ENCODE results near the gene SLC6A8. TPM values are rescaled to one million over a fixed set of nuclear protein-coding genes. Genes with fewer than 3 reads are reported as not detected.

SLC6A8 gene
- total RNA-seq, 1 donor from 2014 or later, result 57.9 TPM

DNA sequence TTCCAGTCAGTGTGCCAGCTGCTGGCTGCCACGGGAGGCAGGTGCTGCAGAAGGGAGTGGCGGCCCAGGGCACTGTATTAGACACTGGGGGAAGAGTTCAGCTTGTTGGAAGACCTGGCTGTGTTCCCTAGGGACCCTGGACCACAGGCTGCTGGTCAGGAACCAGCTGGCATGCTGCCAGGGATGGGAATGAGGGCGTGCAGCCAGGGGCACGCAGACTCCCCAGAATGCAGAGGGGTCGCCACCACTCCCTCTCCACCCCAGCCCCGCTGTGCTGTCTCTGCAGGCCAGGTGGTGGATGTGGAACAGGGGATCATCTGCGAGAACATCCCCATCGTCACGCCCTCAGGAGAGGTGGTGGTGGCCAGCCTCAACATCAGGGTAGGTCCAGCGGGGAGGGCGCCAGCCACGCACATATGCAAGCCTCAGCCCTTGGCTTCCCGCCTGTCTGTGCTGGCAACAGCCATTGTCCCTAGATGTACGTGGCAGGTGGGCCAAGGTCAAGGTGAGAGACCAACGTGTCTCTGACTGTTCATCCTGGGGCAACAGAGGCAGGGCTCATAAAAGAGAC is 49.2 kb downstream of the SLC6A8 start:
- Mint-ChIP-seq H3K27me3 (ENCODE audit: low read depth, unreplicated experiment) (no peaks in the 10 kb centered on the region), H3K4me1 (ENCODE audit: low read depth, unreplicated experiment) (no peaks in the 10 kb centered on the region), H3K36me3 (ENCODE audit: low read depth, unreplicated experiment) (peaks cover 6% of the 10 kb centered on the region), H3K9me3 (ENCODE audit: unreplicated experiment) (no peaks in the 10 kb centered on the region), H3K4me3 (ENCODE audit: unreplicated experiment) (no peak overlapping the region), H3K27ac (ENCODE audit: unreplicated experiment) (no peak overlapping the region)
- Histone ChIP-seq H3K36me3 (ENCODE audit: insufficient read depth, low read length) (no peaks in the 10 kb centered on the region), H3K79me2 (ENCODE audit: insufficient read depth, low read length) (no peaks in the 10 kb centered on the region), H3K27me3 (ENCODE audit: insufficient read depth, low read length) (no peaks in the 10 kb centered on the region), H3K4me1 (ENCODE audit: insufficient read depth, low read length) (peaks cover 3% of the 10 kb centered on the region), H3K27ac (ENCODE audit: low read depth, low read length) (no peak overlapping the region), H2AFZ (ENCODE audit: low read depth, low read length) (no peak overlapping the region), H4K20me1 (ENCODE audit: insufficient read depth, low read length) (peaks cover 4% of the 10 kb centered on the region), H3K9ac (ENCODE audit: low read length) (no peak overlapping the region), H3K4me3 (ENCODE audit: insufficient read depth, low read depth, low read length) (no peak overlapping the region), H3K9me3 (ENCODE audit: insufficient read depth, low read depth, low read length) (no peaks in the 10 kb centered on the region), H3K4me2 (ENCODE audit: low read length) (no peak overlapping the region)
- DNase-seq (ENCODE audit: low read depth) (no peak), FAIRE-seq (peak; percentile 87)
- TF ChIP-seq CTCF (IDR thresholded peaks at IDR 0.05; ENCODE audit: insufficient read depth, low read depth, low read length) (no peak), EZH2 (IDR thresholded peaks at IDR 0.05; ENCODE audit: insufficient read depth, low read length) (no peak)

- no peak for TF ChIP-seq EZH2 (IDR thresholded peaks at IDR 0.05; ENCODE audit: insufficient read depth, low read length)
- no peak for TF ChIP-seq CTCF (IDR thresholded peaks at IDR 0.05; ENCODE audit: insufficient read depth, low read depth, low read length)
Measured at GRCh38 chrX:153738056-153738605, 50.4 kb downstream of the SLC6A8 start.

More at GRCh38 chrX:153738056-153738605, 50.4 kb downstream of the SLC6A8 start:
- peaks cover 1% of the 10 kb centered on the region for H3K36me3 Mint-ChIP-seq (ENCODE audit: low read depth, unreplicated experiment)
- Histone ChIP-seq H3K27me3 (ENCODE audit: insufficient read depth, low read length) (no peaks in the 10 kb centered on the region), H3K79me2 (ENCODE audit: insufficient read depth, low read length) (no peaks in the 10 kb centered on the region), H2AFZ (ENCODE audit: low read depth, low read length) (no peak overlapping the region), H3K4me3 (ENCODE audit: insufficient read depth, low read depth, low read length) (no peak overlapping the region), H3K27ac (ENCODE audit: low read depth, low read length) (no peak overlapping the region), H3K9ac (ENCODE audit: low read length) (no peak overlapping the region), H4K20me1 (ENCODE audit: insufficient read depth, low read length) (peaks cover 4% of the 10 kb centered on the region), H3K4me1 (ENCODE audit: insufficient read depth, low read length) (no peaks in the 10 kb centered on the region), H3K4me2 (ENCODE audit: low read length) (no peak overlapping the region), H3K36me3 (ENCODE audit: insufficient read depth, low read length) (no peaks in the 10 kb centered on the region), H3K9me3 (ENCODE audit: insufficient read depth, low read depth, low read length) (no peaks in the 10 kb centered on the region)
- no peak overlapping the region for H3K27ac Mint-ChIP-seq (ENCODE audit: unreplicated experiment)
- DNase-seq (ENCODE audit: low read depth) (no peak), FAIRE-seq (no peak)
- H3K4me3 Mint-ChIP-seq (ENCODE audit: unreplicated experiment), result no peak overlapping the region
- H3K27me3 Mint-ChIP-seq (ENCODE audit: low read depth, unreplicated experiment), result no peaks in the 10 kb centered on the region
- H3K9me3 Mint-ChIP-seq (ENCODE audit: unreplicated experiment), result no peaks in the 10 kb centered on the region
- H3K4me1 Mint-ChIP-seq (ENCODE audit: low read depth, unreplicated experiment), result no peaks in the 10 kb centered on the region
